DMS79 treated with DMSO at 0.1 percent for 48 hours (cell line): Measurements from ENCODE around the gene CTNNBIP1.

Experiments used
- DNase-seq: peaks from one replicate; lab custom pipeline; 2025; lab: John Stamatoyannopoulos, UW

Gene CTNNBIP1

GRCh38 chr1:9805006-9805508, 105.0 kb downstream of the CTNNBIP1 start:
- DNase-seq, result peak; percentile 71

GRCh38 chr1:9803003-9803918, 106.8 kb downstream of the CTNNBIP1 start:
- peak; percentile 17 for DNase-seq

- DNase-seq, result no peak
Observed at GRCh38 chr1:9801909-9802308, 108.2 kb downstream of the CTNNBIP1 start.
